Panc1 (cell line): Measurements from ENCODE around the gene THSD7B.

Experiments used
- CTCF ChIP-seq: fragments of 450-650 bp; IDR thresholded peaks from 2 replicates; pipeline ENCODE4 v1.5.1; 2017; ENCODE audit warnings: mild to moderate bottlenecking
- POLR2AphosphoS5 ChIP-seq: IDR thresholded peaks from 2 replicates; pipeline ENCODE4 v1.6.1; 2012; ENCODE audit warnings: mild to moderate bottlenecking, low read depth, low read length, moderate library complexity

DNA sequence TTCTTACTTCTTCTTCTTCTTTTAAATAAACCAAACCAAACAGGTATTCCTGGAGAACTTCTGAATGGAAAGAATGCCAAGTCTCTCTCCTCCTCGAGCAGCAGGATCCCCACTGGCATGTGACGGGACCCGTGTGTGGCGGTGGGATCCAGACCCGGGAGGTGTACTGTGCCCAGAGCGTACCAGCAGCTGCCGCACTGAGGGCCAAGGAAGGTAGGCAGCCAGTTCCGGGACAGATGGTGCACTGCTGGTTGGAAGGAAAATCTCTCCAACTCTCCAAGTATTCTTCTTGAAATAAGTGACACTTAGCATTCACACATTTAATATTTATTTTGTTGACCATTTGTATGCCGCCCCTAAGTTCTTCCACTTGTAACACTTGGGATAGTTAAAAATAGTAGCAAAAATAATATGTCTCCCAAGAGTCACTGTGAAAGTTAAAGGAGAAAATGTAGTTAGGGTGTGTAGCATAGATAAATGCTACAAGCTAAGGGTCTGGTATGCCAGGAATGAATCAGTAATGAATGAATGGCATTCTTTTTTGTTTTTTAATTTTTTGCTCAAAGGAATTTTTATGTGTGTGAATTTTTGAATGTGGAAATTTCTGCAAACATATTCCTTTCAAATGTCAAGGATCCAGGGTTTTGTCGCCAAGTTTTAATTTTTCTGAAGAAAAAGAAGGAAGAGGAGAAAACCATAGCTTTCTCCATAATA lies 349.9 kb downstream of the THSD7B start:
- TF ChIP-seq CTCF (no peak), POLR2AphosphoS5 (no peak)
